A549 treated with dexamethasone at 1 μM for 4 hours (cell line): ENCODE results near the gene U2AF1L4. TPM values are rescaled to one million over a fixed set of nuclear protein-coding genes. Genes with fewer than 3 reads are reported as not detected.

Experiments
- total RNA-seq: library from RNA; stranded (reverse); fragments of 200-300 nt; extraction: Qiagen RNA extraction; gene quantifications from 5 replicates; pipeline ENCODE4 v1.2.3, GENCODE V29; 2022

The U2AF1L4 gene, protein sequence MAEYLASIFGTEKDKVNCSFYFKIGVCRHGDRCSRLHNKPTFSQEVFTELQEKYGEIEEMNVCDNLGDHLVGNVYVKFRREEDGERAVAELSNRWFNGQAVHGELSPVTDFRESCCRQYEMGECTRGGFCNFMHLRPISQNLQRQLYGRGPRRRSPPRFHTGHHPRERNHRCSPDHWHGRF
- total RNA-seq = 23.2 to 30.8 TPM (median 26.5 TPM) in 5 replicates

DNA sequence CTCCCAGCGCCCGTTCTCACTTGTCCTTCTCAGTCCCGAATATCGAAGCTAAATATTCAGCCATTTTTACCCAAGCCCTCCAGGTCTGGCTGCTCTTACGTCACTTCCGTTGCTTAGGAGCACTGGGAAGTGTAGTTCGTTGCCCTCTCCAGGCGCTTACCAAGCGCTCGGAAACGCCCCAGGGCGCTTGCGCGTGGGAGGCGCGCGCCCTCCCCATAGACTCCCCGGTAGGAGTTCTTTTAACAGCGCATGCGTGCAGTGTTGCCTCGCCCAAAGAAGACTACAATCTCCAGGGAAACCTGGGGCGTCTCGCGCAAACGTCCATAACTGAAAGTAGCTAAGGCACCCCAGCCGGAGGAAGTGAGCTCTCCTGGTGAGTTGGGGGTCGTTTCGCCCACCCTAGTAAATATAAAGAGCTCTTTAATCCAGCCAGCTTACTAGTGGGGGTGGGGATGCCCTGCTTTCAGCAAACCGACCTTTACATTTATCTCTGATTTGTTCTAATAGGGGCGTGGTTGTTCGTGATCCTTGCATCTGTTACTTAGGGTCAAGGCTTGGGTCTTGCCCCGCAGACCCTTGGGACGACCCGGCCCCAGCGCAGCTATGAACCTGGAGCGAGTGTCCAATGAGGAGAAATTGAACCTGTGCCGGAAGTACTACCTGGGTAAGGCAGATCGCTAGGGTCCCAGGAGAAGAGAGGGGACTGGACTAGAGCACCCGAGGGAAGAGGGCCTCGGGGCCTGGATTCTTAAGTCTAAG is at the start of gene U2AF1L4, which contains the start of gene PSENEN:
TSS of gene U2AF1L4 (minus strand) at position 91 of the 759 bp plus-strand sequence. CDS start at position 64, 27 bp downstream.
TSS of gene PSENEN (plus strand) at position 324 of the 759 bp plus-strand sequence. CDS start at position 604, 280 bp downstream.

DNA sequence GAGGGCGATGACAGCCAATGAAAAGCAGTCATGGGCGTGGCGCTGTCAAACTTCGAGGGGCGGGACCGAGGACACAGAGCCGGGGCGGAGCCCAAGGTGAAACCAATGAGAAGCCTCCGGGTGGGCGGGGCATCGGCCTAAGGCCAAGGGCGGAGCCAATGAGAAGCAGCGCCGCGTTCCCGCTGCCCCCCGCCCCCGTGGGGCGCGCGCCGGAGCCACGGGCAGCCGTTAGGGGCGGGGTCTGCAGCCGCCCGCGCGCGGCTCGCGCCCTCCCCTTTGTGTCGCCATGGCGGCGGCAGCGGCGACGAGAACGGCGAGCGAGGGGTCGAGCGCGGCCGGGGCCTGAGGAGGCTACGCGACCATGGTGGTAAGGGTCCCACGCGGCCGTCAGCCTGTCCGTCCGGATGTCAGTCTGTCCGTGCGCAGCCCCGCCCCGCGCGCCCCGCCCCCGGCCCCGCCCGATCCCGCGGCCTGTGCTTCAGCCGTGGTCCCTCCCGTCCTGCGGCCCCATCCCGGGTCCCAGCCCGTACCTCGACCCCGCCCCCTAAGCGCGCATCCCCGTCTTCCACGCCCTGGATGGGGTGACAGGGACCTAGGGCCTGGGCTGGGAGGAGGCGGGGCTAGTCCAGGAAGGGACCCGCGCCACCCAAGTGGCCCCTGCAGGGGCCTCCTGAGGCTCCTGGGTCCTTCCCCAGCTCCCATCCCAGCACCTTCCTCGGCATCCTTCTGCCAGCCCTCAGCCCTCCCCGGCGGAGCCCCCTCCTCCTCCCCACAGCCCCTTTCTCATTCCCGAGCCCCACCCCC is 30.3 kb upstream of the U2AF1L4 start, which contains the start of gene ARHGAP33:
TSS of gene ARHGAP33 (plus strand) at position 267 of the 804 bp plus-strand sequence. CDS start at position 362, 95 bp downstream.

DNA sequence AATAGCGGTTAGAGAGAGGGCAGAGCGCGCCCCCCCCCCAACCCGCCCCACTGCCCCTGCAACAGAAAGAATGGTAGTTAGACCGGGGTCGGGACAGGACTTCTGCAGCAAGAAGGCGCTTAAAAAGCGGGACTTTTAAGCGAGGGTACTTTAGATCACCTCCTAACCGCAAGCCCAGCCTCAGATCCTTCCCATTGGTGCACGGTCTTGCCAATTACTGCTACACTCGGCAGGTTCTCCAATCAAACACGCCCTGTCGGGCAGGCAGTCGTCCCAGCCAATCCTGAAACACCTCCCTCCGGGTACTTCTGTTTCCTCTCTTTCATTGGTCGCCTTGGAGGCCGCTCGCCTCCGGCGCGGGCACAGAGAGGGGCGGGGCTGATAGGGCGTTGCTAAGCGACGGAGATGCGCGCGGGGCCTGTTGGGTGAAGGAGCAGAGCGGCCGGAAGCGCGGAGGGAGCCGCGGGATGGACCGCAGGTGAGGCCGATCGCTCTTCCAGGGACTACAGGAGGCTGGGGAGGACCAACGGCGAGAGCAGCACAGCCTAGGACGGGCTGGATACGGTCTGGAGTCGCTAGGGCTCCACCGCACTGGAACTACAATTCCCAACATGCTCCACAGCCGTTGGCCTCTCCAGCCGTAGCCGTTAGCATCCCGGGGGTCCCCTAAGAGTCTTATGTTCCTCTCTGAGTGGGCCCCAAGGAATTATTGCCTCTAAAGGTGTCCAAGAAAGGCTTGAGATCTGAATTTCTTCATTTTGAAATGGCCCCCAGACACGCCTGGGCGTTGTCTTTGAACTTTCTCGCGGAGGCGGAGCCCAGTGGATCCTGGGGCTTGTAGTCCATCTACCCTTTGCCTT is 12.8 kb upstream of the U2AF1L4 start, which contains the start of gene PROSER3:
TSS of gene PROSER3 (plus strand) at position 428 of the 860 bp plus-strand sequence. CDS start at position 468, 40 bp downstream.

DNA sequence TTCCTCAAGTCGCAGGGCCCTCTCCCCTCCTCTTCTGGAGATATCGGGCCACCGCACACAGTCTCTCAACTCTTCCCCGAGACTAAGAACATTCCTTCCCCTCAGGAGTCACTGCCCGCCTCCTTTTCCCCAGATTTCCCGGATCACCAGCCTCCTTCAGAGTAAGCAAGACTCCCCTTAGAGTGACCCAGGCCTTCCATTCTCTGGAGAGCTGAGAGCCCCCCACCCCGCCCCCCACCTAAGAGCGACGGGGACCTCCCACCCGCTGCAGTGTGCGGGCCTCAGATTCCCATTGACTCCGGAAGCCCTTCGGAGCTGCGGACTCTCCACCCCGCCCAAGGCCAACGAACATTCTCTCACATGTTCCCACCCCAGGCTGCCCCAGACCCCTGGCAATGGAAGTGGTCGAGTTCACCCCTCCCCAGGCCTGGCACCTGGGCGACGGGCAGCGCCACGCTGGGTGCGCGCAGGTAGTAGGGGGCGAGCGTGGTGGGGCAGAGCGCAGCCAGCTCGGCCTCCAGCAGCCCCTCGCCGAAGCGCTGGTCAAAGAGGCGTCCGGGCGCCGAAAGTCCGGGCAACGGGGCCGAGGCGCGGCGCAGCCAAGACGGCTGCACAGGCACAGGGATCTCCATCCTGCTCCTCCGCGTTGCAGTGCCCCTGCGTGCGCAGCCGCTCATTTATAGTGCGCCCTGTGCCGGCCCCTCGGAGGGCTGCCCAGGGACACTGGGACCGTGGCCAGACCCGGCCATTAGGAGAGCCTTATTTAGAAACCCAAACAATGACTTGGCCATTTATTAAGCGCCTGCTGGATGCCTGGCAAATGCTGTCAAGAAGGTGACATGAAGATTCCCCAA is 11.4 kb upstream of the U2AF1L4 start, which contains the start of gene HSPB6:
TSS of gene HSPB6 (minus strand) at position 653 of the 854 bp plus-strand sequence. CDS start at position 632, 21 bp downstream.

DNA sequence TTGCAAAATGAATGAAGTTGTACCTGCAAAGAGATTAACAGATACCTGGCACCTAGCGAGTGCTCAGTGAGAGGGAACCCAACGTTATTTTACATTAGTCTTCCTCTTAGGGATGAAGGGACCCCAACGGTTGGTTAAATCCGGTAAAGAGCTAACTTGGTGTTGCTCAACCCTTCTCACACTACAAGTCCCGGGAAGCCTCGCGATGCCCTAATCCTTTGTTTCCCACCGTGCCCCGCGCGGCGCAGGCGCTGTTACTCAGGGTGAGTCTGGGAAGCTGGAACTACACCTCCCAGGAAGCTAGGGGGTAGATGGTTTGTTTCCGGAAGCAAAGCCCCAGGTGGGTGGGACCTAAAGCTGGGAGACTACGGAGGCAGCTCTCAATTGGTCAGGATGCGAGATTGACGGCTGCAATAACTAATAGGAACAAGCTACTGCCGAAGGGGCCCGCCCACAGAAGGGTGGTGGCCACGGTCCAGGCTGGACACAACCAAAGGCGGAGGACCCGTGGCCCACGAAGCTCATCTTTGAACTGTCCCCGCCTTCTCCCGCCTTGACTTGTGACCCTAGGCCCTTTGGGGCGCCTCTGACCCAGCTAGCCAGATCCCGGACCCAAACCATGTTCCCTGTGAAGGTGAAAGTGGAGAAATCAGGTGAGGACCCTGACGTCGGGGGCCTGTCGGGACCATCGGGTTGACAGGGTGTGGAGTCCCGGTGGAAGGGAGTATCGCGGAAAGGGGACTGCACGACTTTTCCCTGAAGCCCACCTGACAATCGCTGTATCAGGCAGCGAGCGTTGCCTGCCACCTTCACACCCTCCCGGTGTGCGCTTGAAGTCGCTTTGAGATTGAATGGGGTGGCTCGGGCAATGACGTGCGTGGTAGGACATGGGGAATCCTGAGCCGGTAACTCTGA is 3.1 kb upstream of the U2AF1L4 start, which contains the start of gene LIN37:
TSS of gene LIN37 (plus strand) at position 471 of the 915 bp plus-strand sequence. CDS start at position 620, 149 bp downstream.

DNA sequence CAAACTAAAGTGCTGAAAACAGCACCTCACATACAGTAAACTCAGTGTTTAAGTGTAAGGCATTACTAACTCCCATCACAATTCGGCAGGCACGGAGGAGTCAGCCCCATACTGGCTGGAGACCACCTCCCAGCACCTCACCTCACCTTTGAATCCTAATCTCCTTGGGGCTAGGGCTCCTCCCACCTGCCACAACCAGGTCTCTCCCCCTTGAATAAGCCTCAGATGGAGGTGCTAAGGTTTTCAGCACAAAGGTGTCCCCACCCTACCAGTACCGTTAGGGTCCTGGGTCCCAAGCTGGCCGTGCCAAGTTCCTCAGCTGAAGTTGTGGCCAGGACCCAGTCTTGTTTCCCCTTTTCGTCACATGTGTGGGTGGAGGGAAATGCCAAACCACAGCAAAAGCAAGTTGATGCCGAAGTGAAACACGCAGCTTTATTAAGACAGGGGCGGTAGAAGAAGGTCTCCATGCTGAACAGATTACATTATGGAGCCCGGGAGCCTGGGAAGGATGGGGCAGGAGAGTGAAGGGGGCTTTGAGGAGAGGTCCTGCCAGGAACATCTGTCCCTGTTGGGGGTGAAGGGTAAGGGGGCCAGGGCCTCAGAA is 3.0 kb downstream of the U2AF1L4 start, which contains the start of gene IGFLR1:
TSS of gene IGFLR1 (minus strand) at position 332 of the 604 bp plus-strand sequence. CDS start 1,272 bp downstream, outside the sequence.

DNA sequence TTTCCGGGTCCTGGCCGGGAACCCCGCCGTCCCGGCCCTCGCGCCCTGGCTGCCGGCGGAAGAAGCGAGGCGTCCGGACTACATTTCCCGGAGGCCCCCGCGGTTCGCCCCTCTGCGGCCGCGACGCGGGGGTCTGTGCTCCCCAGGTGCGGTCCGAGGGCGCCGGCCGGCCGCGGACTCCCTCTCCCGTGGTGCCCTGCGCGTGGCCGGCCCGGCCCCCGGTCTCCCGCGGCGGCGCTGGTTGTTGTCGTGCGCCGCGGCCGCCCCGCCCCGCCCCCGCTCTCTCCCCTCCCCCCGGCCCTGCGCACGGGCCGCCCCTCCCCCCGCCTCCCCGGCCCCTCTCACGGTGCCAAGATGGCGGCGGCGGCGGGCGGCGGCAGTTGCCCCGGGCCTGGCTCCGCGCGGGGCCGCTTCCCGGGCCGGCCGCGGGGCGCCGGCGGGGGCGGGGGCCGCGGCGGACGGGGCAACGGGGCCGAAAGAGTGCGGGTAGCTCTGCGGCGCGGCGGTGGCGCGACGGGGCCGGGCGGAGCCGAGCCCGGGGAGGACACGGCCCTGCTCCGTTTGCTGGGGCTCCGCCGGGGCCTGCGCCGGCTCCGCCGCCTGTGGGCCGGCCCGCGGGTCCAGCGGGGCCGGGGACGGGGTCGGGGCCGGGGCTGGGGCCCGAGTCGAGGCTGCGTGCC is 27.4 kb downstream of the U2AF1L4 start, which contains the start of gene KMT2B:
TSS of gene KMT2B (plus strand) at position 339 of the 680 bp plus-strand sequence. CDS start at position 355, 16 bp downstream.

DNA sequence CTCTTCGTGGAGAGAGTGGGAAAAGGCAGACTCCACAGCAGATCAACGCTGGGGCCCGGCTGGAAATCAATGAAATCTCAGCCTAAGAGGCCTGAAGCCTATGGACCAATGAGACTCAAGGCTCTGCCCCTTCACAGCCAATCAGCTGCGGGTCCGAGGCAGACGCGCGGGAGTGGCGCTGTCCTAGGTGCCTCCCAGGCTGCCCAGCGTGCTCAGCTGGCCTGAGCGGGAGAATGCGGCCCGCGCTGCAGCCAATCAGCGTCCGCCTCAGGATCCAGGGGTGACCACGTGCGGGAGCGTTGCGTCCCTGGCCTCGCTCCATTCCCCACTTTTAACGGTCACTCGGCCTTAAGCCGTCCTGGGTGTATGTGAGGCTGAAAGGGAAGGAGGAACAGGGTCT is 41.0 kb downstream of the U2AF1L4 start, which contains the start of gene ZBTB32:
TSS of gene ZBTB32 (plus strand) at position 341 of the 400 bp plus-strand sequence. CDS start 10,069 bp downstream, outside the sequence.

Other genes with a start within 250 kb of the U2AF1L4 start
- gene DMKN, start 231.8 kb downstream of the U2AF1L4 start, total RNA-seq = 31.6 to 41.1 TPM (median 36.7 TPM) in 5 replicates
- 2.9 to 4.4 TPM (median 3.9 TPM) in 5 replicates for gene SBSN, start 217.1 kb downstream of the U2AF1L4 start, total RNA-seq
- gene GAPDHS, start 212.0 kb downstream of the U2AF1L4 start, total RNA-seq = 0.07 to 0.26 TPM (median 0.09 TPM) in 5 replicates
- 352 to 413 TPM (median 378 TPM) in 5 replicates for gene TMEM147, start 199.8 kb downstream of the U2AF1L4 start, total RNA-seq
- gene ATP4A, start 181.8 kb downstream of the U2AF1L4 start, total RNA-seq = 0.02 to 0.19 TPM (median 0.08 TPM) in 4 of 5 replicates, not detected in the other
- gene PMIS2, start 159.2 kb downstream of the U2AF1L4 start, total RNA-seq = not detected in 5 replicates
- 10.6 to 18.6 TPM (median 15.8 TPM) in 5 replicates for gene HAUS5, start 132.7 kb downstream of the U2AF1L4 start, total RNA-seq
- gene RBM42, start 116.4 kb downstream of the U2AF1L4 start, total RNA-seq = 142 to 206 TPM (median 203 TPM) in 5 replicates
- gene ETV2, start 103.7 kb downstream of the U2AF1L4 start, total RNA-seq = 1.3 to 3.2 TPM (median 2.8 TPM) in 5 replicates
- gene COX6B1, start 97.1 kb downstream of the U2AF1L4 start, total RNA-seq = 1,250 to 1,794 TPM (median 1,275 TPM) in 5 replicates
- gene UPK1A, start 78.9 kb downstream of the U2AF1L4 start, total RNA-seq = 0.47 to 1.2 TPM (median 0.97 TPM) in 5 replicates
- gene ZBTB32, start 40.9 kb downstream of the U2AF1L4 start, total RNA-seq = not detected in 5 replicates
- 35.9 to 63.5 TPM (median 60.7 TPM) in 5 replicates for gene KMT2B, start 27.4 kb downstream of the U2AF1L4 start, total RNA-seq
- gene IGFLR1, start 3.0 kb downstream of the U2AF1L4 start, total RNA-seq = 9.6 to 14.5 TPM (median 11.2 TPM) in 5 replicates
- gene PSENEN, start 233 bp upstream of the U2AF1L4 start, total RNA-seq = 255 to 313 TPM (median 263 TPM) in 5 replicates
- 19.1 to 28.1 TPM (median 22.8 TPM) in 5 replicates for gene LIN37, start 3.2 kb upstream of the U2AF1L4 start, total RNA-seq
- gene HSPB6, start 11.6 kb upstream of the U2AF1L4 start, total RNA-seq = 0.24 to 0.39 TPM (median 0.34 TPM) in 4 of 5 replicates, not detected in the other
- 20.3 to 35.5 TPM (median 32.5 TPM) in 5 replicates for gene PROSER3, start 12.8 kb upstream of the U2AF1L4 start, total RNA-seq
- 3.0 to 10.3 TPM (median 6.4 TPM) in 5 replicates for gene ARHGAP33, start 30.1 kb upstream of the U2AF1L4 start, total RNA-seq
- 0.12 to 0.46 TPM (median 0.16 TPM) in 5 replicates for gene PRODH2, start 67.4 kb upstream of the U2AF1L4 start, total RNA-seq
- 0.38 to 0.70 TPM (median 0.45 TPM) in 5 replicates for gene NPHS1, start 107.1 kb upstream of the U2AF1L4 start, total RNA-seq
- gene KIRREL2, start 111.5 kb upstream of the U2AF1L4 start, total RNA-seq = 0.37 to 0.65 TPM (median 0.52 TPM) in 5 replicates
- 71.0 to 103 TPM (median 96.5 TPM) in 5 replicates for gene APLP1, start 123.2 kb upstream of the U2AF1L4 start, total RNA-seq
- gene NFKBID, start 155.1 kb upstream of the U2AF1L4 start, total RNA-seq = 3.5 to 6.3 TPM (median 5.9 TPM) in 5 replicates
- gene HCST, start 157.1 kb upstream of the U2AF1L4 start, total RNA-seq = 0.15 to 0.47 TPM (median 0.32 TPM) in 4 of 5 replicates, not detected in the other
- not detected in 5 replicates for gene TYROBP, start 162.9 kb upstream of the U2AF1L4 start, total RNA-seq
- 13.2 to 27.6 TPM (median 23.1 TPM) in 5 replicates for gene LRFN3, start 191.0 kb upstream of the U2AF1L4 start, total RNA-seq
- 32.4 to 43.7 TPM (median 41.9 TPM) in 5 replicates for gene SDHAF1, start 249.8 kb upstream of the U2AF1L4 start, total RNA-seq